HG03442 (cell line): Measurements from ENCODE around the gene ZNF544.

Source experiments
- ATAC-seq: cut with Tn5 transposase; IDR thresholded peaks from one replicate; pipeline ENCODE4 v1.9.1; 2021; ENCODE audit warnings: mild to moderate bottlenecking, moderate library complexity; ENCODE audit not compliant: unreplicated experiment

ZNF544 gene

DNA sequence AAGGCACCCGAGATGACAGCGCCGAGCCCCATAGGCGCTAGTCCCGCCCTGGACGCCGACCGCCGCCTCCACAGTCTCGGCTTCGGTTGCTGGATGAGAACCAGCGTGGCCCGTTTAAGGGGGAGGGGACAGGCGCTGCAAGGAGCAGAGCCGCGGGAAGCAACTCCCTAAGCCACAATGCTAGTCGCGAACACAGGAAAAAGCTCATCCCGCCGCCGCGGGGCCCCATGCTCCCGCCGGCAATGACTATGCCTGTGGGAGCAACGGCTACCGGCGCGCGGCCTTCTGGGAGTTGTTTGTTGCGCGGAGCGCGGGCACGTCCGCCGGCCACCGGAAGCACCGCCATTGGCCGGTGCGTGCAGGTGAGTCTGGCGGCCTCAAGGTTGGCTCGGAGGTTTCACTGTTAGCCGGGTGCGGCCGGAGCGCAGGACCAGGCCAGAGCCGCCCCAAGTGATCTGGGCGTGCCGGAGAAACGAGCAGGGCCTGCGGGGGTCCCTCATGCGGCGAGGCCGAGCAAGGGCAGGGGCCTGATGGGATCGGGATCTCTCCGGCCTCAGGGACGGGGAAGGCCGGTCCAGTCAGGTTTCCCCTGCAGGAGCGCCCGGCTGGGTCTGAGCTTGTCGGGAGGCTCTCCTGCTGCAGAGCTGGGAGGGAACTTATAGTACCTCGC, at the start of gene ZNF544:
ZNF544 (plus strand) TSS at position 330 of the 670 bp plus-strand sequence. CDS start 15,110 bp downstream, outside the sequence.
- ATAC-seq = peak; percentile 87

DNA sequence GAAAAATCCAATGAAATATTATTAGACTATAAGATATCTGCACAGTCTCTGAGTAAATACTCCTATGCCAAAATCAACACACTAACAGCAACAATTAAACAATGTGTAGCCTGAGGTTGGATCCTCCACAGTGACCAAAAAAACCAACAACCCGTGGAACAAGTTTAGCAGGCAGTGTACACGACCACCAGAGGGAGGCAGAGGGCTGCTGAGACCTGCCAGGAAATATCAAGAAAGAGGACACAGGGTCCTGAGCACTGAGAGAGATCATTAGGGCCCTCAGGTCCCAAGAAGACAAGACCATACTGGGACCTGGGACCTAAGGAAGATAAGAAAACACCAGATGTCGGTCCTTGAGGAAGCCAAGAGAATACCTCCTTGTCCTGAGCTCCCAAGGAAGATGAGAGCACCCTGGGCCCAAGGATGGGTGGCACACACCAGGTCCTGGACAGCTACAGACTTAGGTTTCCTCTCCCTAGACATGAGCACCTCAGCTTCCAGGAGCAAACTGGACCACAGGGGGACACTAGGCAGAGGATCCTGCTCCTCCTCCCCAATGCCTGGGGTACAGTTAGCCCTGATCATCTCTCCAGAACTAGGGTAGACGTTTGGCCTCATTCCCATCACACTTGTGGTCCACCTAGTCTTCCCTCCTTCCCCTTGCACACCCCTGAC, 46.7 kb upstream of the ZNF544 start:
- no peak for ATAC-seq

- no peak for ATAC-seq
These were observed 46.1 kb upstream of the ZNF544 start for GRCh38 chr19:58182577-58182988.

GRCh38 chr19:58182989-58183816, 45.5 kb upstream of the ZNF544 start, which contains the start of gene ZNF274:
Gene ZNF274, plus strand, starts transcription at chr19:58183061. Its CDS starts 905 bp downstream, at chr19:58183966.
- peak; percentile 91 for ATAC-seq

- no peak for ATAC-seq
These were observed 44.9 kb upstream of the ZNF544 start for GRCh38 chr19:58183817-58184215.

DNA sequence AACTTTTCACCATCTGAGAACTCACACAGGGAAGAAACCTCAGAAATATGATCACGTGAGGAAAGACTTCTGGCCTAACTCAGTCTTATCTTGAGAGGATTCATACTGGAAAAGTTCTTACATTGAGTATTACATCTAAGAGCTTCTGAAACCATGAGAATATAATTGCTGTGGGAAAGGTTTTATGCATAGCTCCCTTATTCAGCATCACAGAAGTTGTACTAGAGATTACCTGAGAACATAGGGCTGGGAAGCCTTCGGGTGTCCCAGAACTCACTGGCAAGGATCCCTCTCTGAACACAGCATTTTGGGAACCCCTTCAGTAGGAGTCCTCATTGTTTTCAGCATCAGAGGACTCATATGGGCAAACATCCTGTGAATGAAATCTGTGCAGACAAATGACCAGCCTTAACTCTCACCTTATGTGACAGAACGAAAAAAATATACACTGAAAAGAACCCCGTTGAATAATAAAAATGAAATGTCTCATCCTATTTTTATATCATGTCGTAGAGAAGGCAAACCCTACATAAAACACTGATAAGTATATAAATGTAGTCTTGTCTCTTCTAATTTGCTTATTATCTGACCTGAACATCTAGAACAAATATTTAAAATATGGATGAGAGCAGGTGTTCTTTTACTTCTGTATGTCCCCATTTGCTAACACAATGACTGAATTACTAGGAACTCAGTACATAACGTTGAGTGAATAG, 31.7 kb upstream of the ZNF544 start:
- ATAC-seq = no peak

DNA sequence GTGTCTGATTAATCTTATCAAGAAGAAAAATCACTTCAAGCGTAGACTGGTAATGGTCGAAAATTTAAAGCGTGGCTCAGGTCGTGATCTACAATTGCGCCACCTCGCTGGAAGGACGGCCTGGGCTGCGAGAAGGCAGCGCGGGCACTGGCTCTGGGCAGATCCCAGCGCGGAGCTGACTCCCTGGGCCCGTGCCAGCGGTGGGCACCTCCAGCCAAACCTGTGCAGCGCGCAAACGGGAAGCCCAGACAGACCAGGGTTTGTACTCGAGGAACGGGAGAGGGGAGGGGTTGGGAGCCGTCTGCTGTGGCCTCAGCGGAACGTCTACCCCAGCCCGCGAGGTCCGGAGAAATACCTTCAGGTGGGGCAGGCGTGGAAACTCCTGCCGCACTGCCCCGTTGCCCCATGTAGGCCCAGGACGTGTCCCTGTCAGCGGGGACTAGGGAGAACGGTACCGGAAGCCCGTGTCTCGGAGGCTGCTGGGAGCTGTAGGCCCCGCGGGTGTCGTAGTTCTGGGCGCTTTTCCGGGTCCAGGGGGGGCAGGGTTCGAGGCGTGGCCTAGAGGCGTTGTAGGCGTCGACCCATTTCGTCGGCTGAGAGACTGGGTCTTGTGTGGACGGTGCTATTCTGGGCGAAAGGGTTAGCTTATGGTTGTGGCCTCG, 24.8 kb upstream of the ZNF544 start:
- no peak for ATAC-seq

- no peak for ATAC-seq
These were observed 24.1 kb upstream of the ZNF544 start for GRCh38 chr19:58204566-58204965.

DNA sequence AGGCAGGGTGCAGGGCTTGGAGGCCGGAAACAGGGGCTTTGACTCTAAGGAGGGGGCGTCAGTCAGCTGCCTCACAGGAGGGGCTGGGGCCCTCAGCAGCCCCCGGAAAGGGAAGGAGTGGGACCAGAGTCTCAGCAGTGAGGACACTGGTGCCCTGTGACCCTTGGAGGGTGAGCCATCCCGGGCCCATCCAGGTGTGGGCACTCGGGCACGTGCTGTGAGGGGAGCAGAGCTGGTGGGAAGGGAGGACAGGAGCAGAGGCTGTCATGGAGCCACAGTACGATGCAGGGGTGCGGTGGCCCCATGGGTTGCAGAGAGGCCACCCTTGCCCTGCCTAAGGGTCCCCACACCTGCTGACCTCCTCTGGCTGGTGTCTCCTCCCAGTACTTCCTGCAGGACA, 19.1 kb upstream of the ZNF544 start:
- no peak for ATAC-seq

DNA sequence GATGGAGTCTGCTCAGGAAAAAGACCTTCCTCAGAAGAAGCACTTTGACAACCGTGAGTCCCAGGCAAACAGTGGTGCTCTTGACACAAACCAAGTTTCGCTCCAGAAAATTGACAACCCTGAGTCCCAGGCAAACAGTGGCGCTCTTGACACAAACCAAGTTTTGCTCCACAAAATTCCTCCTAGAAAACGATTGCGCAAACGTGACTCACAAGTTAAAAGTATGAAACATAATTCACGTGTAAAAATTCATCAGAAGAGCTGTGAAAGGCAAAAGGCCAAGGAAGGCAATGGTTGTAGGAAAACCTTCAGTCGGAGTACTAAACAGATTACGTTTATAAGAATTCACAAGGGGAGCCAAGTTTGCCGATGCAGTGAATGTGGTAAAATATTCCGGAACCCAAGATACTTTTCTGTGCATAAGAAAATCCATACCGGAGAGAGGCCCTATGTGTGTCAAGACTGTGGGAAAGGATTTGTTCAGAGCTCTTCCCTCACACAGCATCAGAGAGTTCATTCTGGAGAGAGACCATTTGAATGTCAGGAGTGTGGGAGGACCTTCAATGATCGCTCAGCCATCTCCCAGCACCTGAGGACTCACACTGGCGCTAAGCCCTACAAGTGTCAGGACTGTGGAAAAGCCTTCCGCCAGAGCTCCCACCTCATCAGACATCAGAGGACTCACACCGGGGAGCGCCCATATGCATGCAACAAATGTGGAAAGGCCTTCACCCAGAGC, 16.2 kb upstream of the ZNF544 start:
- ATAC-seq = no peak

- no peak for ATAC-seq
These were observed 15.7 kb upstream of the ZNF544 start for GRCh38 chr19:58213075-58213369.

DNA sequence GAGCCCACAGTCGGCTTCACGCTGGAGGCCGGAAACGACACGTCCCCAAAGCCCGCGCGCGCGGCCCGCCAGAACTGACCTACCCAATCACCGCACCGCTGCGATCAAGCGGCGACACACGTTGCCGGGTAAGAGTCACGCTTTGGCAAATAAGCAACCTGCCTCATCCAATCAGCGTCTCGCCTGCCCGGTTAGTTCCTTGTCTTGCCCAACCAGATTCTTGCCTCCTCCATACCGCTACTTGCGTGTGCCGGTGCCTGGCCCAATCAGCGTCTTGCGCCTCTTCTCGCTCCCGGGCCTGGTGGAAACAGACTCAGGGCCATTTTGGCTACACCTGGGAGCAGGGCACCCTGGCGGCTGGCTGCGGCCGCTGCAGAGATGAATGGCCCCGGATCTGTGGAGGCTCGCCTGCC, 11.6 kb upstream of the ZNF544 start:
- ATAC-seq = no peak

GRCh38 chr19:58217607-58218391, 10.9 kb upstream of the ZNF544 start:
- ATAC-seq = no peak

DNA sequence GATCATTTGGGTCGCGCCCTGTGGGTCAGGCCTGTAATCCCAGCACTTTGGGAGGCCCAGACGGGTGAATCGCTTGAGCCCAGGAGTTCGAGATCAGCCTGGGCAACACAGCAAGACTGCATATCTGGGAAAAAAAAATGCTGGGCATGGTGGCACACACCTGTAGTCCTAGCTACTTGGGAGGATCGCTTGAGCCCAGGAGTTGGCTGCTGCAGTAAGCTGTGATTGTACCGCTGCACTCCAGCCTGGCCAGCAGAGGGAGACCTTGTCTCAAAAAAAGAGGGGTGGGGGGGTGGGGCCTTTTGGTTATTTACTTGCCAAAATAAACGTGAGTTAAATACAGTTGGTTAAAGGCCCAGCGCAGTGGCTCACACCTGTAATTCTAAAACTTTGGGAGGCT, 9.8 kb upstream of the ZNF544 start:
- no peak for ATAC-seq

DNA sequence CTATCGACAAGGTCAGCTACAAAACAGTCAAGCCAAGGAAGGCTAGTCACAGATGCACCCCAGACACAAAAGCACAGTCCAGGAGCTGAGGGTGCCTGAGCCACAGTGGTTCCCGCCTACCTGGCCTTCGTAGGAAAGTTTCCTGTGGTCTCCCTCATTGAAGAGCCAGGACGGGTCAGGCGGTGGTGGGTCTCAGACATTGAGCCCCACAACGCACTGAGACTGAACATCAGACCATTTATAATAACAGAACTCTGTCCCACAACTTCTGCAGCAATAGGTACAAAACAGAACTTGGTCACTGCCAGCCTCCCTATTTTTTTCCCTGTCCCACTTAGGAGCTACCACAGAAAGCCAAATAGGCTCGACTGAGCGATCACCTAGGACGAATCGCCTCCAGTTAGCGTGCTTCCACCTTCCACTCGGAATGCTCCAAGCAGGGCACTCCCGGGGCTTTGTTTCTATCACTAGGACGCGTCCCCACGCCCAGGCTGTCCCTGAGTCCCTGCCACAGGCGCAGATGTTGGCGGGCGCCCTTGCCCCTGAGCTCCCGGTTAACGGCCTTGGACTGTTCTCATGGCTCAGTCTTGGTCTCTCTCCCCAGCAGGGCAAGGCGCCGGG, 640 bp upstream of the ZNF544 start:
- no peak for ATAC-seq

GRCh38 chr19:58229255-58229639, 533 bp downstream of the ZNF544 start:
- no peak for ATAC-seq

- ATAC-seq = no peak
These were observed 8.6 kb downstream of the ZNF544 start for GRCh38 chr19:58237324-58237723.

DNA sequence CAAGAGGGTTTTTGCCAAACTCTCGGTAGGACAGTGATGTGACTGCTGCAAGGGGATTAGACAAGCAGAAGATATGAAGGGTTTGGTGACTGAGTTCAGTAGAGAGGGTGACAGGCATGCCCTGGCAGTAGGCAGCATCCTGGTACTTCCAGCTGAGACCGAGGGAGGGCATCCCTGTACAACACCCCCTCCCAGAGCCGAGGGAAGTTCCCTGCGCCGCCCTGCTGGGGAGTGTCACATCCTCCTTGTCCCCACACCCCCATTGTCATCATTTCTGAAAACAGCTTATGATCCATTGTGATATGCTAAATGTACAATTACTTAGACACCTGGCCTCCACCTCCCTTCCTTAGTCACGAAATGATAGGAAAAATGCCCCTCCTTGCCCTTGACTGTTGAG, 14.6 kb downstream of the ZNF544 start:
- no peak for ATAC-seq

- no peak for ATAC-seq
These were observed 20.2 kb downstream of the ZNF544 start for GRCh38 chr19:58248886-58249285.
